HG03558 (cell line): ENCODE measurements around the gene SLU7.
"Not testable (repeated sequence)": the region's sequence is repeated elsewhere in the genome, so short reads cannot be mapped to it uniquely, and the experiment has no call there.

ENCODE experiments used
- ATAC-seq: cut with Tn5 transposase; IDR thresholded peaks from one replicate; pipeline ENCODE4 v1.9.1; 2021; ENCODE audit warnings: moderate number of reproducible peaks; ENCODE audit not compliant: unreplicated experiment; ENCODE audit errors: extremely low read depth

The SLU7 gene

GRCh38 chr5:160452036-160452435 is 33.2 kb upstream of the SLU7 start:
- ATAC-seq, result no peak

- ATAC-seq, result no peak
These were observed 32.4 kb upstream of the SLU7 start for GRCh38 chr5:160451281-160451680.

GRCh38 chr5:160450164-160450932 is 31.5 kb upstream of the SLU7 start:
- peak; percentile 34 for ATAC-seq

GRCh38 chr5:160449458-160449857 is 30.6 kb upstream of the SLU7 start:
- no peak for ATAC-seq

GRCh38 chr5:160448886-160449285 is 30.0 kb upstream of the SLU7 start:
- ATAC-seq, result no peak

- ATAC-seq, result no peak
These were observed 26.9 kb upstream of the SLU7 start for GRCh38 chr5:160445751-160446150.

- ATAC-seq, result no peak
These were observed 26.3 kb upstream of the SLU7 start for GRCh38 chr5:160445132-160445531.

GRCh38 chr5:160444407-160444806 is 25.5 kb upstream of the SLU7 start:
- ATAC-seq, result no peak

- no peak for ATAC-seq
These were observed 24.0 kb upstream of the SLU7 start for GRCh38 chr5:160442824-160443431.

GRCh38 chr5:160441311-160441781 is 22.5 kb upstream of the SLU7 start:
- ATAC-seq, result peak; percentile 29

GRCh38 chr5:160439205-160439600 is 20.3 kb upstream of the SLU7 start:
- ATAC-seq, result no peak

GRCh38 chr5:160438316-160439204 is 19.7 kb upstream of the SLU7 start:
- ATAC-seq, result no peak

- no peak for ATAC-seq
These were observed 18.4 kb upstream of the SLU7 start for GRCh38 chr5:160437271-160437670.

- ATAC-seq, result not testable (repeated sequence)
These were observed 17.8 kb upstream of the SLU7 start for GRCh38 chr5:160436661-160437060.

GRCh38 chr5:160436017-160436416 is 17.1 kb upstream of the SLU7 start:
- ATAC-seq, result no peak

GRCh38 chr5:160435532-160435931 is 16.7 kb upstream of the SLU7 start:
- no peak for ATAC-seq

- peak; percentile 66 for ATAC-seq
These were observed 15.2 kb upstream of the SLU7 start for GRCh38 chr5:160434022-160434531.

GRCh38 chr5:160432787-160433186 is 13.9 kb upstream of the SLU7 start:
- no peak for ATAC-seq

GRCh38 chr5:160432196-160432595 is 13.3 kb upstream of the SLU7 start:
- ATAC-seq, result peak; percentile 27

- no peak for ATAC-seq
These were observed 8.7 kb upstream of the SLU7 start for GRCh38 chr5:160427607-160428006.

GRCh38 chr5:160423099-160423498 is 4.2 kb upstream of the SLU7 start:
- ATAC-seq, result no peak
